Stimulated activated CD4-positive, alpha-beta T cell treated with anti-CD3 and anti-CD28 coated beads, Interleukin-4, amount 100 ng/mL, for 24 hours (primary cell): Measurements from ENCODE around the gene GPR87.

Experiments used
- DNase-seq: peaks from one replicate; pipeline ENCODE4 v3.0.0-alpha.2; 2020

The GPR87 gene

GRCh38 chr3:151281671-151282324 lies 34.8 kb downstream of the GPR87 start:
- no peak for DNase-seq

- no peak for DNase-seq
These were observed 38.4 kb downstream of the GPR87 start, which contains the start of gene P2RY14 for GRCh38 chr3:151278230-151278629. Gene P2RY14, minus strand, starts transcription at chr3:151278542. Its CDS starts 64,226 bp downstream, at chr3:151214316.

GRCh38 chr3:151276687-151277042 lies 40.0 kb downstream of the GPR87 start:
- DNase-seq: peak; percentile 11

GRCh38 chr3:151276038-151276686 lies 40.5 kb downstream of the GPR87 start:
- no peak for DNase-seq

GRCh38 chr3:151275091-151275490 lies 41.5 kb downstream of the GPR87 start:
- DNase-seq: no peak

GRCh38 chr3:151269631-151270030 lies 47.0 kb downstream of the GPR87 start:
- DNase-seq: no peak

GRCh38 chr3:151268267-151269235 lies 48.1 kb downstream of the GPR87 start:
- DNase-seq: peak; percentile 22

- DNase-seq: no peak
These were observed 49.6 kb downstream of the GPR87 start for GRCh38 chr3:151267066-151267465.

- no peak for DNase-seq
These were observed 50.8 kb downstream of the GPR87 start for GRCh38 chr3:151265866-151266265.

- DNase-seq: no peak
These were observed 51.5 kb downstream of the GPR87 start for GRCh38 chr3:151265166-151265565.

GRCh38 chr3:151264605-151265004 lies 52.0 kb downstream of the GPR87 start:
- DNase-seq: no peak

GRCh38 chr3:151262871-151263525 lies 53.6 kb downstream of the GPR87 start:
- no peak for DNase-seq

- DNase-seq: no peak
These were observed 57.0 kb downstream of the GPR87 start for GRCh38 chr3:151259664-151260063.

- no peak for DNase-seq
These were observed 59.9 kb downstream of the GPR87 start for GRCh38 chr3:151256749-151257148.

- DNase-seq: no peak
These were observed 67.8 kb downstream of the GPR87 start for GRCh38 chr3:151248772-151249337.
